WI38 (cell line): ENCODE measurements around the gene PSKH1.
"Not testable (repeated sequence)": the region's sequence is repeated elsewhere in the genome, so short reads cannot be mapped to it uniquely, and the experiment has no call there.

Experiments
- H3K4me3 ChIP-seq: 2 replicates; pipeline ENCODE4 v1.5.1; 2011; ENCODE audit warnings: low read depth, mild to moderate bottlenecking, control low read depth, low read length
- TF ChIP-seq, protein P1 (sequence below): IDR thresholded peaks from 2 replicates; pipeline ENCODE4 v1.5.1; 2012; ENCODE audit warnings: low read depth, mild to moderate bottlenecking, control low read depth, low read length

Gene PSKH1

DNA sequence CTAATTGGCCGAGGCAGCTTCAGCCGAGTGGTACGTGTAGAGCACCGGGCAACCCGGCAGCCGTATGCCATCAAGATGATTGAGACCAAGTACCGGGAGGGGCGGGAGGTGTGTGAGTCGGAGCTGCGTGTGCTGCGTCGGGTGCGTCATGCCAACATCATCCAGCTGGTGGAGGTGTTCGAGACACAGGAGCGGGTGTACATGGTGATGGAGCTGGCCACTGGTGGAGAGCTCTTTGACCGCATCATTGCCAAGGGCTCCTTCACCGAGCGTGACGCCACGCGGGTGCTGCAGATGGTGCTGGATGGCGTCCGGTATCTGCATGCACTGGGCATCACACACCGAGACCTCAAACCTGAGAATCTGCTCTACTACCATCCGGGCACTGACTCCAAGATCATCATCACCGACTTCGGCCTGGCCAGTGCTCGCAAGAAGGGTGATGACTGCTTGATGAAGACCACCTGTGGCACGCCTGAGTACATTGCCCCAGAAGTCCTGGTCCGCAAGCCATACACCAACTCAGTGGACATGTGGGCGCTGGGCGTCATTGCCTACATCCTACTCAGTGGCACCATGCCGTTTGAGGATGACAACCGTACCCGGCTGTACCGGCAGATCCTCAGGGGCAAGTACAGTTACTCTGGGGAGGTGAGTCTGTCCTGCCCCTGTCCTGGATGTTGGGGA is 16.1 kb downstream of the PSKH1 start:
- no peak overlapping the region for H3K4me3 ChIP-seq
- TF ChIP-seq, protein P1, sequence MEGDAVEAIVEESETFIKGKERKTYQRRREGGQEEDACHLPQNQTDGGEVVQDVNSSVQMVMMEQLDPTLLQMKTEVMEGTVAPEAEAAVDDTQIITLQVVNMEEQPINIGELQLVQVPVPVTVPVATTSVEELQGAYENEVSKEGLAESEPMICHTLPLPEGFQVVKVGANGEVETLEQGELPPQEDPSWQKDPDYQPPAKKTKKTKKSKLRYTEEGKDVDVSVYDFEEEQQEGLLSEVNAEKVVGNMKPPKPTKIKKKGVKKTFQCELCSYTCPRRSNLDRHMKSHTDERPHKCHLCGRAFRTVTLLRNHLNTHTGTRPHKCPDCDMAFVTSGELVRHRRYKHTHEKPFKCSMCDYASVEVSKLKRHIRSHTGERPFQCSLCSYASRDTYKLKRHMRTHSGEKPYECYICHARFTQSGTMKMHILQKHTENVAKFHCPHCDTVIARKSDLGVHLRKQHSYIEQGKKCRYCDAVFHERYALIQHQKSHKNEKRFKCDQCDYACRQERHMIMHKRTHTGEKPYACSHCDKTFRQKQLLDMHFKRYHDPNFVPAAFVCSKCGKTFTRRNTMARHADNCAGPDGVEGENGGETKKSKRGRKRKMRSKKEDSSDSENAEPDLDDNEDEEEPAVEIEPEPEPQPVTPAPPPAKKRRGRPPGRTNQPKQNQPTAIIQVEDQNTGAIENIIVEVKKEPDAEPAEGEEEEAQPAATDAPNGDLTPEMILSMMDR, result no peak

DNA sequence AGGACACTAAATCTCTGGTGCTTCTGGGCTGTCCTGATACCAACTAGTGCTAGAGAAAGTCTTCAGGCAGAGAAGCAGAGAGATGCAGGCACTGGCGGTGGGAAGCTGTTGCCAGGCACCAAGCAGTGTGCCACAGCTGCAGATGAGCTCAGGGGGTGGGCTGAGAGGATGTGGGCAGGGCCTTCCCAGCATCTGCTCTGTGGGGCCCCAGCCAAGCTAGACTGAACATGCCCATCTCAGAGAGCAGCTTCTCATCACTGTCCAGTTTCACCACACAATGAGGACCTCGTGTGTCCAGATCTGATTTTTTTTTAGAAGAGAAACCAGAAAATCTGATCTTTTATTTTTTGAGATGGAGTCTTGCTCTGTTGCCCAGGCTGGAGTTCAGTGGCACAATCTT is 17.1 kb downstream of the PSKH1 start:
- TF ChIP-seq, protein P1, result no peak
- H3K4me3 ChIP-seq, result no peak overlapping the region

DNA sequence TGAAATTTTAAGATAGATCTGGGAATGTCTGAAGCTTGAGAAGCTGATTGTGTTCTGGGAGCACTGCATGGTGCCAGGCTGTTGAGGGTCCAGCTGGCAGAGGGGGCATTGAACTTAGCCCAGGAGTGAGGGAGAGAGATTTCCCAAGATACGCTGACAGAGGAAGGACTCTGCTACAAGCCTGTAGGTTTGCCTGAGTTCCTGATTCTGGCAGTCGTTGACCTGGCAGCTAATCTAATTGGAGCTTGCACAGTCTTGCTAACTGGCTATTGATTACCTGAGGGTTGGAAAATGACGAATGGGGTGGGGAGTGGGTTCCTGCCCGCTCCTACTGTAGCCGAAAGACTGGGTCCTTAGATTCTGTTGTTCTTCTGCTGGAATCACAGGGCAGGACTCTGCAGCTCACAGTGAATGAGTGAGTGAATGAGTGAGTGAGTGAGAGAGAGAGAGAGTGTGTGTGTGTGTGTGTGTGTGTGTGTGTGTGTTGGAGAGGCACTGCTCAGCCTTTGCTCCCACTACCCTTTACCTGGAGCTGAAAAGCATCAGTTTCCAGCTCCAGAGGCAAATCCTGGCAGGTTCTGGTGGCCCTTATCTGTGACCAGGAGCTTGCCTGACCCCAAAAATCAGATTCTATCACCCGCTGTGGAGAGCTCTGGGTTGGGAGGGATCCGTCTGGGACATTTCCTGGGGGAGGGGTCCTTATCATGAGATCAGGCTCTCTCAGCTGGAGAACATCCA is 21.9 kb downstream of the PSKH1 start:
- TF ChIP-seq, protein P1, result no peak
- H3K4me3 ChIP-seq, result no peak overlapping the region

DNA sequence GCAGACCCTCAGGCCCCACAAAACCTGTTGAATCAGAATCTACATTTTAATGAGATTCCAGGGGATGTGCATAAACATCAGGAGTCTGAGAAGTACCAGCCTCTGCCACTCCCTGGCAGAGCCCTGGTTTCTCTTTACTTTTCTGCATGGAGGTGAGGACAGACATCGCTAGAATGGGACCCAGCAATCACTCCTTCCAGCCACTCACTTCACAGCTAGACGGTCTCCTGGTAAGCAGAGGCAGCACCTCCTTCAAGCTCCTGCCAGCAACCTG is 22.4 kb downstream of the PSKH1 start:
- not testable (repeated sequence) for H3K4me3 ChIP-seq

DNA sequence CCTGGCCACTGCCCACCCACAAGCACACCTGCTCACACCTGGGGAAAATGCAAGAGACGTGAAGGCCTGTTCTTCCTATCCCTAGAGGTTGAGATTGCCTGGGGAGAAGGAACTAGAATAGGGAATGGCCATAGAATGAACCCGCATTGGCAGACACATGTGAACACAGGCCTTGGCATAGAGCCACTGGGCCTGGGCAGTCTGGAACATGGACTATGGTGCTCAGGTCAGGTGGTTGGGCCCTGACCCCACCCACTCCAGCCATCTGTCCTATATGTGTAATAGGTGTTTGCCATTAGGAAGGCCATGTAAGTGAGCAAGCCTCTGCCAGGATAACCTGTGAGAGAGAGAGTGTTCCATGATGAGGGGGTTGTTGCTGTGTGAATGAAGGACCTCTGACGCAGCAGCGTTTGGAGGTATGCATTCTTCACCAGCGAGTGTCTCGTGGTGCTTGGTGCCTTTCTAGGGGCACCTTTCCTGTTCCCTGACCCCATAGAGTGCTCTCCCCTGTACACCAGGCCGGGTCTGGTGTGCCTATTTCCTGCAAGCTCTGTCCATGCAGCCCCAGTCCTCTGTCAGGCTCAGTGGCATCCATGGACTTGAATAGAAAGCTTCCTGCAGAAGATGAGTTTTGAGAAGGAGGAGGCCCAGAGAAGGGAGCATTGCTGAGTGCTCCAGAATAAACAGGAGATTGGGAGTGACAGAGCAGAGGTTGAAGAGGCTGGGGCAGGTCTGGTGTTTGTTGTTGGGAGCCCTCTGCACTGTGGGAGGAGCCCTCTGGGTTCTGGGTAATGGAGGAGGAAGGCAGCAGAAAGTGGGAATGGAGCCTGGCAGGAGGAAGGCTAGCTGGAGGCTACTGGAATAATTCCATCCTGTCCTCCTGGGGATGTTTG is 23.0 kb downstream of the PSKH1 start:
- TF ChIP-seq, protein P1, result no peak
- no peak overlapping the region for H3K4me3 ChIP-seq

DNA sequence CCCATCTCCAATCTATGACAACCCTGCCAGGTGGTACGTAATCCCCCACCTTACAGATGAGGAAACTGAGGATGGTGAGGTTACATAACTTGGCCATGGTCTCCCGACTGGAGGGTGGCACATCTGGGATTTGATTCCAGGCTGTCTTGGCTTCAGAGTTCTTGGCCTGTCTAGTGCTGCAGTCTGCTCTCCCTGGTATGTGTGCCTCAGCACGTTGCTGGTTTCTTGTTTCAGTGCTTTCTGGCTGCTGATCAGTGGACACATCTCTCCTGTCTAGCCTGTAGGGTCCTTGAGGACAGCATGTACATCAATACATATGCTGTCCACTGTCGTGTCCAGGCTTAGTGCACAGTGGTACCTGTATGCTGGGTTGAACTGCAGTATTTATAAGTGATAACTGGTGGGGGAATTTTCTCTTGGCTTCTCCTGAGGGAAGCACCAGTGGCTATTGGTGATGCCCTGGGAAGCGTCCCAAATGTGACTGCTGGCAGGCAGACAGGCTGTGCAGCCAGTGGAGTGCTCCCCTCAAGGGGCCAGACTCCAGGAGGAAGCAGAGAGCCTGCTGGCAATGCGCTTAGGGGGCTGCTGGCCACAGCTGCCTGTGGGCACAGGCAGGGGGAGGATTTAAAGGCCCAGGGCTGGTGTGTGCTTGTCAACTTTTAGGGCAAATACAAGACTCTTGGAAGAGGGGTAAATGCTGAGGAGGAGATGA is 24.2 kb downstream of the PSKH1 start:
- TF ChIP-seq, protein P1, result no peak

DNA sequence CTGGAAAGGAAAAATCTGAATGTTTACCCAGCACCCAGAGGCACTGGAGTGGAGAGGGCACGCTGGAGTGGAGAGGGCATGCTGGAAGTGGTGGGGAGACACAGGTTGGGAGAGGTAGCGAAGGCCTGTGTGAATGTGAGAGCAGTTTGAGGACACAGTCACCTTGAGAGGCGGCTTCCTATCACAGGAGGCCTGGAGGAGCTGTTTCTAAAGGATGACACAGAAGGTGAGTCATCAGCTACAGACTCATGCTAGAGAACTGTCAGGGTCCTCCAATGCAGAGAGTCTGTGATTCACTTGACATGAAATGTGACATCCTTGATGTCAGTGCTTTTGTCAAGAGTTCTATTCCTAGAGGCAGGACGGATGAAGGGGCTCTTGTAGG is 24.8 kb downstream of the PSKH1 start:
- TF ChIP-seq, protein P1, result no peak
- H3K4me3 ChIP-seq, result no peak overlapping the region

More for the DNA sequence above, 24.2 kb downstream of the PSKH1 start:
- H3K4me3 ChIP-seq, result no peak overlapping the region
